Mesothelial cell of epicardium (in vitro differentiated cells): ENCODE results near the gene FBXL12. TPM values are rescaled to one million over a fixed set of nuclear protein-coding genes. Genes with fewer than 3 reads are reported as not detected.
"Not testable (repeated sequence)": the region's sequence is repeated elsewhere in the genome, so short reads cannot be mapped to it uniquely, and the experiment has no call there.

Experiments
- DNase-seq, 2 experiments: peaks; one replicate each; pipeline ENCODE4 v3.0.0; 2021; ENCODE audit warnings: low spot score in 2 of 2; ENCODE audit not compliant: unreplicated experiment in 2 of 2
- H3K27ac Mint-ChIP-seq: 2 replicates; pipeline ENCODE4 v1.8.0; 2021; ENCODE audit warnings: mixed read lengths
- H3K27me3 Mint-ChIP-seq: 2 replicates; pipeline ENCODE4 v1.8.0; 2021; ENCODE audit warnings: low read depth, mixed read lengths
- H3K36me3 Mint-ChIP-seq: 2 replicates; pipeline ENCODE4 v1.8.0; 2021; ENCODE audit warnings: mixed read lengths
- H3K4me1 Mint-ChIP-seq: 2 replicates; pipeline ENCODE4 v1.8.0; 2021; ENCODE audit warnings: mixed read lengths
- H3K4me3 Mint-ChIP-seq: 2 replicates; pipeline ENCODE4 v1.8.0; 2021; ENCODE audit warnings: mild to moderate bottlenecking, moderate library complexity, mixed read lengths
- H3K9me3 Mint-ChIP-seq: 2 replicates; pipeline ENCODE4 v1.8.0; 2021; ENCODE audit warnings: mixed read lengths
- CTCF ChIP-seq: fragments of 200-600 bp; sonication (generic); IDR thresholded peaks from one replicate; pipeline ENCODE4 v1.5.0; 2021; ENCODE audit warnings: antibody characterized with exemption; ENCODE audit not compliant: unreplicated experiment
- total RNA-seq: library from RNA; stranded (reverse); gene quantifications from 3 replicates; pipeline ENCODE4 v1.2.1, GENCODE V29; 2021

The FBXL12 gene
- total RNA-seq, 1 donor from 2014 or later = 43.8 TPM

GRCh38 chr19:9786819-9787218 lies 32.1 kb downstream of the FBXL12 start:
- H3K27me3 Mint-ChIP-seq = no peaks in the 10 kb centered on the region
- H3K27ac Mint-ChIP-seq = no peak overlapping the region
- H3K4me3 Mint-ChIP-seq = peak overlapping the region; percentile 39
- no peaks in the 10 kb centered on the region for H3K36me3 Mint-ChIP-seq
- no peak for DNase-seq
- H3K9me3 Mint-ChIP-seq = no peaks in the 10 kb centered on the region
- TF ChIP-seq CTCF = no peak
- H3K4me1 Mint-ChIP-seq = peaks cover 43% of the 10 kb centered on the region

DNA sequence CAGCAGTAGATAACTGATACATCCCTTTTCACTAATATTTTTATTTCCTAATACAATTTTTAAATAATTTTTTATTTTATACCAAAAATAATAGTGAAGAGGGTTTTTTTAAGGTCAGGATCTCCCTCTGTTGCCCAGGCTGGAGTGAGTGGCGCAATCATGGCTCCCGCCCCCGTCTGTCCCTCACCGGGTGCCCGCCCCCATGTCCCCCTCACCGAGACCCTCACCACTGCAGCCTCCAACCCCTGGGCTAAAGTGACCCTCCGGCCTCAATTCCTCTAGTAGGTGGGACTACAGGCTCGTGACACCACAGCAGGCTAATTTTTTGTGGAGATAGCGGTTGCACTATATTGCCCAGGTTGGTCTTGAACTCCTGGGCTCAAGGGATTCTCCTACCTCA lies 32.5 kb downstream of the FBXL12 start:
- no peaks in the 10 kb centered on the region for H3K9me3 Mint-ChIP-seq
- no peak for TF ChIP-seq CTCF
- peak overlapping the region; percentile 96 for H3K27ac Mint-ChIP-seq
- H3K4me3 Mint-ChIP-seq = peak overlapping the region; percentile 89
- H3K4me1 Mint-ChIP-seq = peaks cover 41% of the 10 kb centered on the region
- H3K36me3 Mint-ChIP-seq = no peaks in the 10 kb centered on the region
- H3K27me3 Mint-ChIP-seq = no peaks in the 10 kb centered on the region
- no peak for DNase-seq

DNA sequence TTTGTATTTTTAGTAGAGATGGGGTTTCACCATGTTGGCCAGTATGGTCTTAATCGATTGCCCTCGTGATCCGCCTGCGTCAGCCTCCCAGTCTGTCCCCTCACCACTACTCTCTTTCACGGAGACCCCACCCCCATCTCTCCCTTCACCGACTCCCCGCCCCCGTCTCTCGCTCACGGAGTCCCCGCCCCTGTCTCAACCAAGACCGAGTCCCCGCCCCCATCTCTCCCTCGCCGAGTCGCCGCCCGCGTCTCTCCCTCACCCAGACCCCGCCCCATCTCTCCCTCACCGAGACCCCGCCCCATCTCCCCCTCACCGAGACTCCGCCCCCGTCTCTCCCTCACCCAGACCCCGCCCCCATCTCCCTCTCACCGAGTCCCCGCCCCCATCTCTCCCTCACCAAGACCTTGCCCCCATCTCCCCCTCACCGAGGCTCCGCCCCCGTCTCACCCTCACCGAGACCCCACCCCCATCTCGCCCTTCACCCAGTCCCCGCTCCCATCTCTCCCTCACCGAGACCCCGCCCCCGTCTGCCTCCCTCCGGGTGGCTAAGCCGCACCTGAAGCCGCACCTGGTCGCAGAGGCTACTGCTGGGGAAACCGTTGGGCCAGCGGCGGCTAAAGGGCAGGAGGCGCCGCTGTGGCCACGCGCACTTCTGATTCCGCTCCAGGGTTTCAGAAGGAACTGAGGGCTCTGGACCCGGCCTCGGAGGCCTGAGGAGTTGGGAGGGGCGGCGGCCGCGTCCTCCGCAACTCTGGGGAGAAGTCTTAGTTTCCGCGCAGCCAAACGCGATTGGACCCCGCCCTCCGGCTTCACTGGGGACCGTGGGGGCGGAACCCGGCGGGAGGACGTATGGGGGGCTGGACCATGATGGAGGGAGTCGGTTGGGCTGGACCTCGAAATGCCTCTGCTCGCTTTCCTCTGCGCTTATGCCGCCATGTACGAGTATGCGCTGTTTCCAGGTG lies 33.2 kb downstream of the FBXL12 start:
- TF ChIP-seq CTCF = no peak
- H3K27me3 Mint-ChIP-seq = no peaks in the 10 kb centered on the region
- H3K9me3 Mint-ChIP-seq = no peaks in the 10 kb centered on the region
- DNase-seq = peak; percentile 96 to 100
- peak overlapping the region; percentile 99 for H3K27ac Mint-ChIP-seq
- peaks cover 35% of the 10 kb centered on the region for H3K4me1 Mint-ChIP-seq
- H3K36me3 Mint-ChIP-seq = no peaks in the 10 kb centered on the region
- peak overlapping the region; percentile 89 for H3K4me3 Mint-ChIP-seq

- not testable (repeated sequence) for H3K9me3 Mint-ChIP-seq, DNase-seq, H3K36me3 Mint-ChIP-seq, H3K27me3 Mint-ChIP-seq
- H3K4me3 Mint-ChIP-seq = peak overlapping the region; percentile 89
- H3K27ac Mint-ChIP-seq = peak overlapping the region; percentile 99
- H3K4me1 Mint-ChIP-seq = peaks cover 23% of the 10 kb centered on the region
These were observed 34.7 kb downstream of the FBXL12 start for GRCh38 chr19:9784163-9784496.

DNA sequence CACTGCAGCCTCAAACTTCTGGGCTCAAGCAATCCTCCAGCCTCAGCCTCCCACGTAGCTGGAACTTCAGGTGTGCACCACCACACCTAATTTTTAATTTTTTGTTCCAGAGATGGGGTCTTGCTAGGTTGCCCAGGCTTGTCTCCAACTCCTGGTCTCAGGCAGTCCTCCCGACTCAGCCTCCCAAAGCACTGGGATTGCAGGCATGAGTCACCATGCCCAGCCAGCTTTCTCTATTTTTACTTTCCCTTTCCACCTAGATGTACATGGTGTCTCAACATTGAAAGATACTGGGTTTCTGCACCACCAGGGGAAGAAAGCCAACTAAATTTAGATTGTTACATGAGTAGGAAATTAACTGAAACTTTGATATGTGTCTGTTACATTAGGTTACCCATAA lies 36.5 kb downstream of the FBXL12 start:
- no peak for DNase-seq
- H3K4me1 Mint-ChIP-seq = peaks cover 19% of the 10 kb centered on the region
- peaks cover 6% of the 10 kb centered on the region for H3K36me3 Mint-ChIP-seq
- no peak overlapping the region for H3K4me3 Mint-ChIP-seq
- peak overlapping the region; percentile 5 for H3K27ac Mint-ChIP-seq
- TF ChIP-seq CTCF = no peak
- peaks cover 5% of the 10 kb centered on the region for H3K9me3 Mint-ChIP-seq
- H3K27me3 Mint-ChIP-seq = no peaks in the 10 kb centered on the region
